Ecto neural progenitor cell (in vitro differentiated cells): ENCODE measurements around the gene PCDHGA1.

Experiments used
- DNase-seq: peaks from one replicate; pipeline ENCODE4 v3.0.0-alpha.2; 2018; ENCODE audit warnings: low spot score

PCDHGA1 gene

DNA sequence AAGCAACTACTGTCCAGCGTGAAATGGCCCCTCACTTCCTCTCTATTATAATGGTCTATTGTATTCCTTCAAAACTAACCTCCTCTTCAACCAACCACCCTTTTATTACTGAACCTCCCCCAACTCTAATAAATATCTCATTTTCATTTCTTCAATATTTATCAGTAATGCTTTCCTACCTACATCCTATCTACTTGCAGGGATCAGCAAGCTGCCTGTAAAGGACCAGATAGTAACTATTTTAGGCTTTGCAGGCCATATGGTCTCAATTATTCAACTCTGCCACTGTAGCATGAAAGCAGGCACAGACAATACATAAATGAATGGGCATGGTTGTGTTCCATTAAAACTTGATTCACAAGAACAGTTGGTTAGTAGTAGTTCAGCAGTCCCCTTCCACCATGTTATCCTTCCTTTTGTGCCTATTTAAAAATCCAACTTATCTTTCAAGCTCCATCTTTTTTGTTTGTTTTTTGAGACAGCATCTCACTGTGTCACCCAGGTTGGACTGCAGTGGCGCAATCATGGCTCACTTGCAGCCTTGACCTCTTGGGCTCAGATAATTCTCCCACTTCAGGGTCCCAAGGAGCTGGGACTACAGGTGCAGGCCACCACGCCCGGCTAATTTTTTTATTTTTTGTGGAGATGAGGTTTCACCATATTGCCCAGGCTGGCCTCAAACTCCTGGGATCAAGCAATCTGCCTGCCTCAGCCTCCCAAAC is 204.3 kb downstream of the PCDHGA1 start:
- DNase-seq, result no peak

GRCh38 chr5:141543053-141543452 is 212.7 kb downstream of the PCDHGA1 start:
- DNase-seq, result no peak

- DNase-seq, result no peak
Measured at GRCh38 chr5:141547488-141547887, 217.2 kb downstream of the PCDHGA1 start.

DNA sequence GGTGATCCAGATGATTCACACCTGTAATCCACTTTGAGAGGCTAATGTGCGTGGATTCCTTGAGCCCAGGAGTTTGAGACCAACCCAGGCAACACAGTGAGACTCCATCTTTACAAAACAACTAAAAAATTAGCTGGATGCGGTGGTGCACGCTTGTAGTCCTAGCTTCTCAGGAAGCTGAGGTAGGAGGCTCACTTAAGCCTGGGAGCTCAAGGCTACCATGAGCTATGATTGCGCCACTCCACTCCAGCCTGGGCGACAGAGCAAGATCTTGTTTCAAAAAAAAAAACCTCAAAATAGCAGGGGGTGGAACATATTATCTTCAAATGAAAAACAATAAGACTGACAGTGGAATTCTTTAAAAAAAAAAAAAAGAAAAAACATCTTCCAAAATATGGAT is 217.6 kb downstream of the PCDHGA1 start:
- DNase-seq, result no peak

GRCh38 chr5:141557681-141558136 is 227.4 kb downstream of the PCDHGA1 start:
- DNase-seq, result peak; percentile 90

DNA sequence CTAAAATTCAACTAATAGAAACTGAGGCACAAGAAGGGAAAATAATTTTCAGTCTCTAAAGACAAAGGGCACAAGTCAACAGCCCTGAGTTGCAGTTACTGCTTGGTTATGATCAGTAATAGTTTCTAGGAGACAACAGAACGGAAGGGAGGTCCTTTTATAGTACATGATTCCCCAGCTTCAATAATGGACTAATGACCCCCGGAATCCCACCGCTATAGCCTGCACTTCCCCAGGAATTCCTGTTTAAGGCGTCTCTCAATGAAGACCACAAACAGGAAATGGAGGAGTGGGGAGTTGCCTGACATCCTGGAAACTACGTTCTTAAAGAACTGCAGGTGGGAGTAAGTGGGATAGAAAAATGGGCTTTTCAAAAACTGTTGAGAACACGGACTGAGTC is 227.8 kb downstream of the PCDHGA1 start:
- no peak for DNase-seq

DNA sequence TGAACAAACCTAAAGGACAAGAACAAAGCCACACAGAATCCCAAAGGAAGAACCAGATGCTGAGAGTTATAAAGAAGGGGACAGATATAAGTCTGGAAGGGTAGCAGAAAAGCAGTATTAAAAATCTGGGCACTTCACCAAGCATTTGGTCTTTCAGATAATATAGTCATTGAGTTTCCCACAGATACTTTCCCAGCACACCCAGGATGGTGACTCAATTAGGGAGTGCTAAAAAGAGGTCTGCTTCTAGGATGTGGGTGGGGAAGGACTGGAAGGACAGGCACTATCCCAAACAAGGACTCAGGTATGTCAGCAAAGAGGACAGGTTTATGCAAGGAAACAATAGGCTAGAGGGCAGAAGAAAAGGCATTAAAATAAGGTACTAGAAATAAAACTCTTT is 229.1 kb downstream of the PCDHGA1 start:
- no peak for DNase-seq

DNA sequence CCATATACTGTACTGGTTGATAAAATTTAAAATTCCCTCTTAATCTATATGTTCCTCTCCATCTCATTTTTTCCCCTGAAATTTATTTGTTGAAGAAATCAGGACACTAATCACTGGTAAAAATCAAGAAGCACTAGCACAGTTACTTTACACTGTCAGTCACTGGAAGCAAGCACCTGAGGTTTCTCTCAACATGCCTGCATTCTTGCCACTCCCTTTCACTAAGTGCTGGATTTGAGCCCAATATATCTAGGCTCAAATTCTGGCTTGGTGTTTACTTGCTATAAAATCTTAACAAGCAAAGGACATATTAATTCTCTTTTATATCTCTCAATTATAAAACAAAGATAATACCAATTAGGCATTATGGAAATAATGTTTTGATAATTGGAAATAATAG is 229.8 kb downstream of the PCDHGA1 start:
- DNase-seq, result no peak

GRCh38 chr5:141560725-141561483 is 230.6 kb downstream of the PCDHGA1 start:
- DNase-seq, result peak; percentile 82
